Endothelial cell of umbilical vein (primary cell): Measurements from ENCODE around the gene NDUFA7. TPM values are rescaled to one million over a fixed set of nuclear protein-coding genes. Genes with fewer than 3 reads are reported as not detected.

Source experiments
- BruUV-seq: library from RNA; stranded (reverse); fragments of 400-500 nt; replicated peaks from 2 replicates; lab custom pipeline; 2021; lab: Mats Ljungman, UMichigan
- CTCF ChIA-PET: fragments of 300-600, 350-600 bp; sonication (Branson Sonifier 250); formaldehyde crosslinking; loops from one replicate; lab custom pipeline; 2021; ENCODE audit warnings: antibody characterized with exemption, inconsistent platforms; lab: Charles Lee
- POLR2A ChIA-PET: fragments of 300-600, 350-600 bp; sonication (Branson Sonifier 250); formaldehyde crosslinking; loops from one replicate; lab custom pipeline; 2021; ENCODE audit warnings: antibody characterized with exemption, inconsistent platforms; lab: Charles Lee
- DNase-seq: peaks from one replicate; pipeline ENCODE4 v3.0.0-alpha.2; 2011; ENCODE audit warnings: low read depth, low spot score
- FAIRE-seq: peaks from 2 replicates; lab custom pipeline; 2011; peaks lifted over from hg19 to GRCh38; lab: Jason Lieb, UNC
- H2AFZ ChIP-seq: 2 replicates; pipeline ENCODE4 v1.6.0; 2012; ENCODE audit warnings: low read depth, low read length, control low read depth, inconsistent platforms
- H3K27ac ChIP-seq: 2 replicates; pipeline ENCODE4 v1.5.1; 2011; ENCODE audit warnings: low read depth, mild to moderate bottlenecking, control low read depth, low read length, moderate library complexity; ENCODE audit not compliant: insufficient read depth
- H3K27me3 ChIP-seq, 2 experiments: 2 replicates each; pipeline versions ENCODE4 v1.6.0 to v1.6.1; 2011; ENCODE audit warnings: low read length in 2 of 2, mixed read lengths in 1 of 2; ENCODE audit not compliant: control insufficient read depth in 2 of 2, insufficient read depth in 2 of 2
- H3K36me3 ChIP-seq, 2 experiments: 2 replicates in 1 of 2; 3 replicates in 1 of 2; pipeline ENCODE4 v1.5.1; 2011; ENCODE audit warnings: low read length in 2 of 2, mild to moderate bottlenecking in 1 of 2, moderate library complexity in 1 of 2; ENCODE audit not compliant: control insufficient read depth in 2 of 2, insufficient read depth in 2 of 2; ENCODE audit errors: extremely low read depth in 1 of 2
- H3K4me1 ChIP-seq: 3 replicates; pipeline ENCODE4 v1.5.1; 2011; ENCODE audit warnings: mild to moderate bottlenecking, low read length; ENCODE audit not compliant: control insufficient read depth, insufficient read depth; ENCODE audit errors: extremely low read depth
- H3K4me2 ChIP-seq: 2 replicates; pipeline ENCODE4 v1.6.1; 2011; ENCODE audit warnings: low read length, control low read depth, mixed read lengths; ENCODE audit not compliant: insufficient read depth
- H3K4me3 ChIP-seq, 3 experiments: fragments of 200-600 bp in 1 of 3; sonication (generic), shearing (Covaris generic) in 1 of 3; replicated peaks in 1 of 3; 2 replicates each; pipeline ENCODE4 v1.5.1; 2011 to 2016; ENCODE audit warnings: control low read depth in 3 of 3, low read length in 3 of 3, mild to moderate bottlenecking in 2 of 3, inconsistent platforms in 1 of 3, low read depth in 1 of 3, moderate library complexity in 1 of 3; ENCODE audit not compliant: insufficient read depth in 1 of 3
- H3K79me2 ChIP-seq: 2 replicates; pipeline ENCODE4 v1.6.0; 2012; ENCODE audit warnings: low read length, inconsistent platforms; ENCODE audit not compliant: control insufficient read depth, insufficient read depth
- H3K9ac ChIP-seq: replicated peaks from 2 replicates; pipeline ENCODE3; 2011; ENCODE audit warnings: low read length, control low read depth; ENCODE audit not compliant: insufficient read depth; ENCODE audit errors: extremely low read depth
- H3K9me1 ChIP-seq: replicated peaks from 3 replicates; pipeline ENCODE4 v1.6.0; 2011; ENCODE audit warnings: mild to moderate bottlenecking, low read length; ENCODE audit not compliant: control insufficient read depth, insufficient read depth; ENCODE audit errors: extremely low read depth
- H3K9me3 ChIP-seq: replicated peaks from 2 replicates; pipeline ENCODE4 v1.5.1; 2012; ENCODE audit warnings: low read length, inconsistent platforms; ENCODE audit not compliant: control insufficient read depth, insufficient read depth
- H4K20me1 ChIP-seq: replicated peaks from 2 replicates; pipeline ENCODE3; 2011; ENCODE audit warnings: mild to moderate bottlenecking, low read length; ENCODE audit not compliant: control insufficient read depth, insufficient read depth; ENCODE audit errors: extremely low read depth
- EZH2 ChIP-seq: IDR thresholded peaks from 2 replicates; pipeline ENCODE4 v1.6.1; 2012; ENCODE audit warnings: borderline replicate concordance, low read depth, mild to moderate bottlenecking, moderate library complexity, low read length, inconsistent platforms; ENCODE audit not compliant: severe bottlenecking
- FOS ChIP-seq: IDR thresholded peaks from 2 replicates; pipeline ENCODE4 v1.6.1; 2011; ENCODE audit warnings: mild to moderate bottlenecking, low read length, moderate library complexity, borderline replicate concordance; ENCODE audit not compliant: insufficient read depth
- GATA2 ChIP-seq: IDR thresholded peaks from 2 replicates; pipeline ENCODE4 v1.7.0; 2011; ENCODE audit warnings: low read depth, mild to moderate bottlenecking, moderate library complexity, mixed read lengths, low read length; ENCODE audit not compliant: insufficient read length, insufficient read depth
- JUN ChIP-seq: IDR thresholded peaks from 2 replicates; pipeline ENCODE4 v1.6.1; 2011; ENCODE audit warnings: borderline replicate concordance, low read depth; ENCODE audit not compliant: insufficient read length, insufficient read depth
- MAX ChIP-seq: IDR thresholded peaks from 2 replicates; pipeline ENCODE4 v1.6.1; 2011; ENCODE audit not compliant: insufficient read depth, insufficient read length
- MYC ChIP-seq: IDR thresholded peaks from one replicate; pipeline ENCODE4 v1.6.1; 2011; ENCODE audit warnings: mild to moderate bottlenecking, low read depth, low read length
- POLR2A ChIP-seq: IDR thresholded peaks from 2 replicates; pipeline ENCODE4 v1.6.1; 2012; ENCODE audit warnings: low read depth, mild to moderate bottlenecking, control low read depth, low read length
- POLR2AphosphoS5 ChIP-seq: IDR thresholded peaks from 2 replicates; pipeline ENCODE4 v1.6.1; 2012; ENCODE audit warnings: low read depth, mild to moderate bottlenecking, control low read depth, low read length, moderate library complexity; ENCODE audit not compliant: insufficient read depth
- dilution Hi-C: fragments of 300-500 bp; cut with MboI; formaldehyde crosslinking; loops from one replicate; pipeline ENCODE4 v1.15.0; 2019; ENCODE audit warnings: low sequenced_read_pairs; ENCODE audit not compliant: extremely low pct_ligation_motif_present
- intact Hi-C: fragments of 100-400 bp; cut with micrococcal nuclease; formaldehyde crosslinking; loops from one replicate; pipeline ENCODE4 v1.10.0; 2022
- polyA plus RNA-seq, 4 experiments: library from polyadenylated mRNA; depleted of rRNA in 3 of 4; stranded (reverse) in 3 of 4; unstranded in 1 of 4; fragments of >200 nt; gene quantifications; 2 replicates each; pipeline versions ENCODE4 v1.2.1 to v1.2.3, GENCODE V29; 2011 to 2012; ENCODE audit warnings: missing spikeins in 1 of 4
- total RNA-seq: library from RNA; stranded (reverse); gene quantifications from 2 replicates; pipeline ENCODE4 v1.2.3, GENCODE V29; 2021
- TF ChIP-seq, protein P1 (sequence below), 2 donors: IDR thresholded peaks; 1 replicate in 1 of 2; 2 replicates in 1 of 2; pipeline ENCODE4 v1.5.1; 2011; ENCODE audit warnings: low read length in 2 of 2, mild to moderate bottlenecking in 2 of 2, moderate library complexity in 2 of 2, control low read depth in 1 of 2, inconsistent platforms in 1 of 2, low read depth in 1 of 2; ENCODE audit not compliant: insufficient read depth in 1 of 2; ENCODE audit errors: extremely low read depth in 1 of 2

Gene NDUFA7
- total and polyA plus RNA-seq, 2 donors (not counting 3 experiments of a cell fraction or from before 2014, with no cell fraction given): 60.2 to 169 TPM

DNA sequence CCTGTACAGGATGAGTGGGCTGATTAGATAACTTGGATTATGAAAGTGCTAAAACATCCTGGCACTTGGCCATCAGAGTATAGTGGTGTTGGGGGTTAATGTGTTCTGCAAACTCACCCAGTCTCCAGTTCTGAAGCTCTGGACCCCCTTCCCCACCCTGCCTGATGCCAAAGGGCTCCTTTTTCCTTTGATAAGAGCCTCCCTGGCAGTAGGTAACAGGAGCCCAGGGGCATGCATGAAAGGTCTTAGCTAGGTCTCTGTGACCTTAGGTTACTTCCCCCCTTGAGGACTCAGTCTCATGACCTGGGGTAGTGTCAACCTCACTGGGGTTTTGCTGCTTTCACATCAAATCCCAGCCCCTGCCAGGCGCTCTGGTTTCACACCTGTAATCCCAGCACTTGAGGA is 2.6 kb upstream of the NDUFA7 start:
- H3K9me3 ChIP-seq: no peaks in the 10 kb centered on the region
- H2AFZ ChIP-seq: no peak overlapping the region
- H4K20me1 ChIP-seq: no peaks in the 10 kb centered on the region
- H3K4me2 ChIP-seq: no peak overlapping the region
- dilution Hi-C loops (no loop called here), intact Hi-C loops (no loop called here)
- no TSS peak for BruUV-seq
- no peak overlapping the region for H3K4me3 ChIP-seq
- POLR2A ChIA-PET: interaction anchor here (0.9 kb wide), 2 partner anchors 13 to 67 kb away, joined by 3 read pairs; partner anchors contain the start of gene RAB11B
- H3K27me3 ChIP-seq: no peaks in the 10 kb centered on the region
- peak; percentile 44 for DNase-seq
- H3K9ac ChIP-seq: no peak overlapping the region
- no peak for FAIRE-seq
- CTCF ChIA-PET: interaction anchor here (1.0 to 2.0 kb wide), 4 partner anchors 11 to 24 kb away, joined by 3 to 7 read pairs (median 4); no protein-coding TSS in a partner anchor
- H3K79me2 ChIP-seq: peaks cover 32% of the 10 kb centered on the region
- H3K36me3 ChIP-seq: peaks cover 5 to 6% of the 10 kb centered on the region in 2 experiments
- no peaks in the 10 kb centered on the region for H3K9me1 ChIP-seq
- H3K27ac ChIP-seq: no peak overlapping the region
- peak; percentile 41 for TF ChIP-seq POLR2A
- TF ChIP-seq MYC: no peak
- TF ChIP-seq MAX: no peak
- TF ChIP-seq EZH2: no peak
- no peak for TF ChIP-seq FOS
- no peak for TF ChIP-seq JUN
- peaks cover 24% of the 10 kb centered on the region for H3K4me1 ChIP-seq

DNA sequence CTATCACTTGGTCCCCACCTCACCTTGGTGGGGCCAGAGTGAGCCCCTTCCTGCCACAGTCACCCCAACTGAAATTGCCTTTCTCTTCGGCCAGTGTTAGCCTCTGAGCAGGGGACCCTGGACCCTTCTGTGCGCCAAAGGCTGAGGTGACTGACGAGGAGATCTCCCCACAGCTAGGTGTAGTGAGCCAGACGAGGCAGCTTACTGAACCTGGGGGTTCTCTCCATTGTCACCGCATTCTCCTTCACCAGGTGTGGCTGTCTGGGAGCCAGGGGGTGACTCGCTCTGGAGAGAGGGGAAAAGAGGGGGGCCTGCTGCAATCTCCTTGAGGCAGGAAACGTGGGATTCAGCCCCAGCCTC is 1.4 kb upstream of the NDUFA7 start:
- DNase-seq (no peak), FAIRE-seq (peak; percentile 18)
- Histone ChIP-seq H4K20me1 (no peaks in the 10 kb centered on the region), H3K79me2 (peaks cover 32% of the 10 kb centered on the region), H3K27me3 (no peaks in the 10 kb centered on the region), H3K36me3 (peaks cover 3 to 5% of the 10 kb centered on the region in 2 experiments), H3K9me1 (no peaks in the 10 kb centered on the region), H3K27ac (no peak overlapping the region), H3K4me2 (peak overlapping the region; percentile 72), H3K4me3 (peak overlapping the region; percentile 83 to 95 (median 92)), H3K4me1 (peaks cover 24% of the 10 kb centered on the region), H2AFZ (no peak overlapping the region), H3K9me3 (no peaks in the 10 kb centered on the region), H3K9ac (peak overlapping the region; percentile 95)
- dilution Hi-C loops (no loop called here), intact Hi-C loops (no loop called here)
- ChIA-PET POLR2A (interaction anchor here (0.9 kb wide), 1 partner anchor 101 kb away, joined by 5 read pairs; no protein-coding TSS in a partner anchor), CTCF (interaction anchor here (2.0 kb wide), 1 partner anchor 19 kb away, joined by 6 read pairs; no protein-coding TSS in a partner anchor)
- no TSS peak for BruUV-seq
- TF ChIP-seq POLR2A (no peak), POLR2AphosphoS5 (no peak), EZH2 (no peak), JUN (no peak), FOS (no peak), MAX (no peak), MYC (no peak), GATA2 (no peak)
- TF ChIP-seq, protein P1, sequence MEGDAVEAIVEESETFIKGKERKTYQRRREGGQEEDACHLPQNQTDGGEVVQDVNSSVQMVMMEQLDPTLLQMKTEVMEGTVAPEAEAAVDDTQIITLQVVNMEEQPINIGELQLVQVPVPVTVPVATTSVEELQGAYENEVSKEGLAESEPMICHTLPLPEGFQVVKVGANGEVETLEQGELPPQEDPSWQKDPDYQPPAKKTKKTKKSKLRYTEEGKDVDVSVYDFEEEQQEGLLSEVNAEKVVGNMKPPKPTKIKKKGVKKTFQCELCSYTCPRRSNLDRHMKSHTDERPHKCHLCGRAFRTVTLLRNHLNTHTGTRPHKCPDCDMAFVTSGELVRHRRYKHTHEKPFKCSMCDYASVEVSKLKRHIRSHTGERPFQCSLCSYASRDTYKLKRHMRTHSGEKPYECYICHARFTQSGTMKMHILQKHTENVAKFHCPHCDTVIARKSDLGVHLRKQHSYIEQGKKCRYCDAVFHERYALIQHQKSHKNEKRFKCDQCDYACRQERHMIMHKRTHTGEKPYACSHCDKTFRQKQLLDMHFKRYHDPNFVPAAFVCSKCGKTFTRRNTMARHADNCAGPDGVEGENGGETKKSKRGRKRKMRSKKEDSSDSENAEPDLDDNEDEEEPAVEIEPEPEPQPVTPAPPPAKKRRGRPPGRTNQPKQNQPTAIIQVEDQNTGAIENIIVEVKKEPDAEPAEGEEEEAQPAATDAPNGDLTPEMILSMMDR (IDR thresholded peaks at IDR 0.05; ENCODE audit: extremely low read depth in 1 of 2, insufficient read depth in 1 of 2, low read depth in 1 of 2, low read length in 2 of 2): no peak
